Heart left ventricle (tissue), 16 donors: ENCODE results near the gene UPK3A. TPM values are rescaled to one million over a fixed set of nuclear protein-coding genes. Genes with fewer than 3 reads are reported as not detected.
A peak's percentile ranks its signal among the peaks of the same experiment; 100 is the strongest.

Experiments used
- ATAC-seq, 4 donors: fragments of 200-7000 bp; cut with Tn5 transposase; one replicate each; pipeline ENCODE4 v1.9.1; 2020 to 2022; ENCODE audit warnings: moderate library complexity in 4 of 4, mild to moderate bottlenecking in 3 of 4, moderate number of reproducible peaks in 1 of 4
- DNase-seq, 5 donors: peaks; one replicate each; pipeline ENCODE4 v3.0.0-alpha.2; 2020
- H3K27ac ChIP-seq, 12 donors: fragments of 200-600 bp; sonication (generic) in 4 of 12; one replicate each; pipeline versions ENCODE4 v1.5.0 to v1.8.0; 2016 to 2022; ENCODE audit warnings: mild to moderate bottlenecking in 2 of 12
- H3K27me3 ChIP-seq, 9 donors: fragments of 200-600 bp; sonication (generic) in 2 of 9; one replicate each; pipeline versions ENCODE4 v1.5.1 to v1.8.0; 2016 to 2022; ENCODE audit warnings: mild to moderate bottlenecking in 3 of 9
- H3K36me3 ChIP-seq, 9 donors: fragments of 200-600 bp; sonication (generic) in 2 of 9; one replicate each; pipeline versions ENCODE4 v1.5.0 to v1.8.0; 2018 to 2022; ENCODE audit warnings: mild to moderate bottlenecking in 2 of 9
- H3K4me1 ChIP-seq, 12 donors: fragments of 200-600 bp; sonication (generic) in 4 of 12; one replicate each; pipeline versions ENCODE4 v1.5.0 to v1.8.0; 2016 to 2022; ENCODE audit warnings: mild to moderate bottlenecking in 3 of 12
- H3K4me3 ChIP-seq, 12 donors: fragments of 200-600 bp; sonication (generic) in 4 of 12; one replicate each; pipeline versions ENCODE4 v1.5.0 to v1.8.0; 2017 to 2022; ENCODE audit warnings: mild to moderate bottlenecking in 9 of 12, moderate library complexity in 4 of 12
- H3K9me3 ChIP-seq, 12 donors: fragments of 200-600 bp; sonication (generic) in 4 of 12; one replicate each; pipeline versions ENCODE4 v1.5.0 to v1.8.0; 2016 to 2022; ENCODE audit warnings: mild to moderate bottlenecking in 1 of 12
- POLR2A ChIP-seq, 2 donors: fragments of 450-650 bp; IDR thresholded peaks; one replicate each; pipeline ENCODE4 v1.6.1; 2017; ENCODE audit warnings: antibody characterized with exemption in 2 of 2, mild to moderate bottlenecking in 2 of 2, moderate library complexity in 2 of 2
- WGBS, 4 donors: extraction: QIAGEN DNeasy Blood & Tissue Kit in 2 of 4; methylation state at CpG; one replicate each; pipeline versions ENCODE4 v1.1.5 to v1.1.7; 2013 to 2018; 5-methylcytosine and 5-hydroxymethylcytosine counted together
- intact Hi-C, 10 donors: fragments of 100-400 bp; cut with DNase I; formaldehyde crosslinking; loops; one replicate each; pipeline versions ENCODE4 v1.11.1 to v1.14.2; 2022
- polyA plus RNA-seq, 2 donors: library from polyadenylated mRNA; stranded (reverse); fragments of 200-250 nt; gene quantifications; one replicate each; pipeline ENCODE4 v1.2.3, GENCODE V29; 2013
- total RNA-seq, 9 donors: library from RNA; depleted of rRNA in 2 of 9; stranded (reverse); fragments of >200 nt in 2 of 9; fragmentation: NEBNext Ultra II Directional in 3 of 9; extraction: Animal tissue kit (Norgen Biotek cat#: 25700) in 3 of 9; gene quantifications; one replicate each; pipeline versions ENCODE4 v1.1.0 to v1.2.4, GENCODE V29; 2016 to 2023
- TF ChIP-seq, protein P1 (sequence below), 12 donors: fragments of 200-600 bp; sonication (generic) in 4 of 12; IDR thresholded peaks; one replicate each; pipeline versions ENCODE4 v1.5.0 to v1.8.0; 2018 to 2022; ENCODE audit warnings: antibody characterized with exemption in 12 of 12, mild to moderate bottlenecking in 5 of 12
- donor health status: ischemic (EF 13 %, LVEDD 7.1; RV severe dilation, severe dysfunction).
- donor health status: healthy with polysubstance abuse.
- donor health status: DM: no; HTN: yes; CAD: no.
- donor health status: DM: no; HTN: no; CAD: no.
- donor health status: ischemic (EF 25% LVEDD 6.9; RV normal size, moderate dysfunction).
- donor health status: ischemic (EF 25% LVEDD 5.7; RV mildly dilated, moderate dysfunction).
- donor health status: healthy.
- donor health status: DM: yes; HTN: yes; CAD: no.
- donor health status: ischemic (EF 35%, LVEDD 5.7; RV mildly dilated, moderate dysfunction).
- donor health status: nonischemic (EF 11% LVEDD 7.7; RV severe dilation, severe dysfunction).
- donor health status: DM: yes; HTN: yes; CAD: no.
- donor health status: PGD.
- donor health status: ischemic (EF 29% LVEDD 5.4; RV normal size, mild dysfunction).
- donor health status: nonischemic (EF 23%, LVEDD 6.1; RV moderate dilation, normal function).

UPK3A gene
- total and polyA plus RNA-seq, 11 donors = 0.15 to 0.45 (median 0.34) TPM; not detected in 8

- TF ChIP-seq, protein P1, sequence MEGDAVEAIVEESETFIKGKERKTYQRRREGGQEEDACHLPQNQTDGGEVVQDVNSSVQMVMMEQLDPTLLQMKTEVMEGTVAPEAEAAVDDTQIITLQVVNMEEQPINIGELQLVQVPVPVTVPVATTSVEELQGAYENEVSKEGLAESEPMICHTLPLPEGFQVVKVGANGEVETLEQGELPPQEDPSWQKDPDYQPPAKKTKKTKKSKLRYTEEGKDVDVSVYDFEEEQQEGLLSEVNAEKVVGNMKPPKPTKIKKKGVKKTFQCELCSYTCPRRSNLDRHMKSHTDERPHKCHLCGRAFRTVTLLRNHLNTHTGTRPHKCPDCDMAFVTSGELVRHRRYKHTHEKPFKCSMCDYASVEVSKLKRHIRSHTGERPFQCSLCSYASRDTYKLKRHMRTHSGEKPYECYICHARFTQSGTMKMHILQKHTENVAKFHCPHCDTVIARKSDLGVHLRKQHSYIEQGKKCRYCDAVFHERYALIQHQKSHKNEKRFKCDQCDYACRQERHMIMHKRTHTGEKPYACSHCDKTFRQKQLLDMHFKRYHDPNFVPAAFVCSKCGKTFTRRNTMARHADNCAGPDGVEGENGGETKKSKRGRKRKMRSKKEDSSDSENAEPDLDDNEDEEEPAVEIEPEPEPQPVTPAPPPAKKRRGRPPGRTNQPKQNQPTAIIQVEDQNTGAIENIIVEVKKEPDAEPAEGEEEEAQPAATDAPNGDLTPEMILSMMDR (IDR thresholded peaks at IDR 0.05) = no peak
- no peak for TF ChIP-seq POLR2A (IDR thresholded peaks at IDR 0.05)
- Histone ChIP-seq H3K9me3 (no peaks in the 10 kb centered on the region), H3K27me3 (no peaks in the 10 kb centered on the region), H3K4me1 (peaks cover 0 to 21% (median 3%) of the 10 kb centered on the region in 12 donors), H3K4me3 (no peak overlapping the region), H3K27ac (no peak overlapping the region), H3K36me3 (no peaks in the 10 kb centered on the region)
- DNase-seq (no peak), ATAC-seq (no peak)
- intact Hi-C loops = loop anchor here in 3 of 10 donors (5.0 to 10.0 kb wide), 3 partner anchors 39 to 57 kb away; no protein-coding TSS in a partner anchor
- WGBS, 4 donors = 87 to 89% (median 88%) methylated on average over 9 of the region's 9 CpGs
Observed at GRCh38 chr22:45278125-45278524, 6.6 kb upstream of the UPK3A start.

DNA sequence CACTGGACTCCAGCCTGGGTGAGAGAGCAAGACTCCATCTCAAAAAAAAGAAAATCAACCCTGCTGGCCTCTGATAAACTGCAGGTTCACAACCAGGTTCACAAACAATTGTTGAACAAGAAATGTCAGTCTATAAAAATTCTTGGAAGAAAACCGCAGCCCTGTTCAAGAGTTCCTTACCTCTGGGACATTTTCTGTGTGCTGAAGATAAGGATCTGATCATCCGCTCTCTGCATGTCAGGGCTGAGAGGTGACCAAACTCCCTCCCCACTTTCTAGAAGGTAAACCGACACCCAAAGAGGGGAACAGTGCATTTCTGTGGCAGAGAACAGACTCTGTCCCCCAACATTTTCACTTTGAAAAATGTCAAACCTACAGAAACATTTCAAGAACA lies 4.2 kb upstream of the UPK3A start:
- no peak for DNase-seq
- Histone ChIP-seq H3K27me3 (peaks cover 0 to 17% (median 0%) of the 10 kb centered on the region in 9 donors), H3K27ac (peak overlapping the region in 6 of 12 donors; percentile 20 to 73 (median 54)), H3K4me1 (peaks cover 0 to 35% (median 13%) of the 10 kb centered on the region in 12 donors), H3K36me3 (no peaks in the 10 kb centered on the region), H3K4me3 (no peak overlapping the region), H3K9me3 (no peaks in the 10 kb centered on the region)
- no peak for ATAC-seq
- 96 to 97% (median 96%) methylated on average over 3 of the region's 3 CpGs for WGBS, 4 donors
- intact Hi-C loops = no loop called here
- no peak for TF ChIP-seq POLR2A (IDR thresholded peaks at IDR 0.05)
- TF ChIP-seq, protein P1 (IDR thresholded peaks at IDR 0.05) = no peak

DNA sequence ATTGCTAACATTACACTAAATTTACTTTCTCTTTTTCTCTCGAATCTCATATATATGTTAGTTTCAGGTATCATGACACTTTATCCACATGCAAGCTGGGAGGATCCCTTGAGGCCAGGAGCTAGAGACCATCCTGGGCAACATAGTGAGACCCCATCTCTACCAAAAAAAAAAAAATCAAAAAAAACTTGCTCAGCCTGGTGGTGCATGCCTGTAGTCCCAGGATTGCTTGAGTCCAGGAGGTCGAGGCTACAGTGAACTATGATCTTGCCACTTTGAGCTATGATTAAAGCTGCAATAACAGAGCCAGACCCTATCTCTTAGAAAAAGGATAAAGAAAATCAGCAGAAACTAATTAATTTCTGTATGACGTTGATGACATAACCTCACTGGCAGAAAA lies 3.7 kb upstream of the UPK3A start:
- intact Hi-C loops = no loop called here
- H3K4me3 ChIP-seq = no peak overlapping the region
- no peak for ATAC-seq
- no peaks in the 10 kb centered on the region for H3K9me3 ChIP-seq
- H3K27ac ChIP-seq = no peak overlapping the region
- TF ChIP-seq, protein P1 (IDR thresholded peaks at IDR 0.05) = no peak
- no peak for TF ChIP-seq POLR2A (IDR thresholded peaks at IDR 0.05)
- H3K36me3 ChIP-seq = no peaks in the 10 kb centered on the region
- no peak for DNase-seq
- peaks cover 0 to 39% (median 13%) of the 10 kb centered on the region in 12 donors for H3K4me1 ChIP-seq
- peaks cover 0 to 17% (median 0%) of the 10 kb centered on the region in 9 donors for H3K27me3 ChIP-seq
- 76 to 95% (median 90%) methylated on average over 3 of the region's 3 CpGs for WGBS, 4 donors

GRCh38 chr22:45285263-45286058 lies 712 bp downstream of the UPK3A start:
- no peak for DNase-seq
- peak in 3 of 4 donors; percentile 17 to 22 (median 18) for ATAC-seq
- no peaks in the 10 kb centered on the region for H3K9me3 ChIP-seq
- peaks cover 0 to 20% (median 0%) of the 10 kb centered on the region in 9 donors for H3K27me3 ChIP-seq
- TF ChIP-seq, protein P1 (IDR thresholded peaks at IDR 0.05) = peak in 2 of 12 donors; percentile 8 to 12
- no peak for TF ChIP-seq POLR2A (IDR thresholded peaks at IDR 0.05)
- intact Hi-C loops = loop anchor here in 1 of 10 donors (2.0 kb wide), 1 partner anchor 23 kb away; the partner anchor contains the start of gene FAM118A
- H3K27ac ChIP-seq = no peak overlapping the region
- WGBS, 4 donors = 38 to 57% (median 44%) methylated on average over 13 to 16 of the region's 16 CpGs
- peak overlapping the region in 7 of 12 donors; percentile 36 to 53 (median 40) for H3K4me3 ChIP-seq
- peaks cover 0 to 26% (median 7%) of the 10 kb centered on the region in 12 donors for H3K4me1 ChIP-seq
- no peaks in the 10 kb centered on the region for H3K36me3 ChIP-seq
